ENCODE measurements around the gene POU2F1. TPM values are rescaled to one million over a fixed set of nuclear protein-coding genes. Genes with fewer than 3 reads are reported as not detected.

POU2F1 gene
- polyA plus RNA-seq, 1 donor (not counting 4 experiments of a cell fraction or from before 2014, with no cell fraction given), result 3.2 TPM

DNA sequence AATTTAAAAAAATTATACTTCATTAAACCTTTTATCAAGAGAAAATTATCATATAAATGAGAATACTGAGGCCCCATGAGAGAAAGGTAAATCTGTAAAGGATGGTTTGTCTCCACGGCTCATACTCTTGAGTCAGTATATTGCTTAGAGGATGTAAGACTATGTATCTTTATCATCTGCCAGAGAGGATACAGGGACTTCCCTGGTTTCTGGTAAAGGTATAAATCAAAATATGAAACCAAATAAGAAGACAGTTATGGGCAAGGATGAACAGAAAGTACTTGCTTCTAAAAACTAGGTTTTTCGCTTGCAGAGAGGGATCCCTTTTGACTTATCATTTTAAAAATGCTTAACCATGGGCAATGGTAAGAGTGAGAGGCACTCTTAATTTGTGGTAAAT lies 112.4 kb downstream of the POU2F1 start:
- H3K36me3 ChIP-seq (ENCODE audit: control insufficient read depth in 2 of 2, extremely low read depth in 1 of 2, insufficient read depth in 2 of 2, low read length in 2 of 2), result no peaks in the 10 kb centered on the region
- H3K9me3 ChIP-seq (ENCODE audit: control insufficient read depth, low read depth, low read length), result no peaks in the 10 kb centered on the region
- H3K27ac ChIP-seq (ENCODE audit: control insufficient read depth, insufficient read depth, low read length), result no peak overlapping the region
- TF ChIP-seq, protein P1, sequence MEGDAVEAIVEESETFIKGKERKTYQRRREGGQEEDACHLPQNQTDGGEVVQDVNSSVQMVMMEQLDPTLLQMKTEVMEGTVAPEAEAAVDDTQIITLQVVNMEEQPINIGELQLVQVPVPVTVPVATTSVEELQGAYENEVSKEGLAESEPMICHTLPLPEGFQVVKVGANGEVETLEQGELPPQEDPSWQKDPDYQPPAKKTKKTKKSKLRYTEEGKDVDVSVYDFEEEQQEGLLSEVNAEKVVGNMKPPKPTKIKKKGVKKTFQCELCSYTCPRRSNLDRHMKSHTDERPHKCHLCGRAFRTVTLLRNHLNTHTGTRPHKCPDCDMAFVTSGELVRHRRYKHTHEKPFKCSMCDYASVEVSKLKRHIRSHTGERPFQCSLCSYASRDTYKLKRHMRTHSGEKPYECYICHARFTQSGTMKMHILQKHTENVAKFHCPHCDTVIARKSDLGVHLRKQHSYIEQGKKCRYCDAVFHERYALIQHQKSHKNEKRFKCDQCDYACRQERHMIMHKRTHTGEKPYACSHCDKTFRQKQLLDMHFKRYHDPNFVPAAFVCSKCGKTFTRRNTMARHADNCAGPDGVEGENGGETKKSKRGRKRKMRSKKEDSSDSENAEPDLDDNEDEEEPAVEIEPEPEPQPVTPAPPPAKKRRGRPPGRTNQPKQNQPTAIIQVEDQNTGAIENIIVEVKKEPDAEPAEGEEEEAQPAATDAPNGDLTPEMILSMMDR (optimal IDR thresholded peaks at IDR 0.05 in 1 of 3, IDR thresholded peaks at IDR 0.05 in 1 of 3, conservative IDR thresholded peaks at IDR 0.05 in 1 of 3; ENCODE audit: extremely low read depth in 1 of 3, insufficient read depth in 2 of 3, low read length in 3 of 3), result no peak
- no peak for TF ChIP-seq EZH2 (IDR thresholded peaks at IDR 0.05; ENCODE audit: low read length)
- H3K27me3 ChIP-seq (ENCODE audit: control insufficient read depth, extremely low read depth, insufficient read depth, low read length), result no peaks in the 10 kb centered on the region
- no peak overlapping the region for H2AFZ ChIP-seq (ENCODE audit: control insufficient read depth, low read length)
- dilution Hi-C loops (cut with MboI; ENCODE audit: extremely low pct_ligation_motif_present, low sequenced_read_pairs), result no loop called here
- DNase-seq (ENCODE audit: low read depth, low spot score) (no peak), FAIRE-seq (no peak)
- H4K20me1 ChIP-seq (ENCODE audit: control insufficient read depth, extremely low read depth, insufficient read depth, low read length), result no peaks in the 10 kb centered on the region
- no peak overlapping the region for H3K4me3 ChIP-seq (ENCODE audit: control insufficient read depth in 2 of 3, extremely low read depth in 1 of 3, insufficient read depth in 2 of 3, low read depth in 1 of 3, low read length in 3 of 3)
- H3K9me1 ChIP-seq (ENCODE audit: control insufficient read depth, extremely low read depth, insufficient read depth, low read length), result no peaks in the 10 kb centered on the region
- H3K79me2 ChIP-seq (ENCODE audit: control insufficient read depth, insufficient read depth, low read length), result no peaks in the 10 kb centered on the region
- no peak overlapping the region for H3K4me2 ChIP-seq (ENCODE audit: control insufficient read depth, extremely low read depth, insufficient read depth, low read depth, low read length)
- no peak overlapping the region for H3K9ac ChIP-seq (ENCODE audit: control insufficient read depth, extremely low read depth, insufficient read depth, low read length)
- no peaks in the 10 kb centered on the region for H3K4me1 ChIP-seq (ENCODE audit: control insufficient read depth, extremely low read depth, insufficient read depth, low read length)

DNA sequence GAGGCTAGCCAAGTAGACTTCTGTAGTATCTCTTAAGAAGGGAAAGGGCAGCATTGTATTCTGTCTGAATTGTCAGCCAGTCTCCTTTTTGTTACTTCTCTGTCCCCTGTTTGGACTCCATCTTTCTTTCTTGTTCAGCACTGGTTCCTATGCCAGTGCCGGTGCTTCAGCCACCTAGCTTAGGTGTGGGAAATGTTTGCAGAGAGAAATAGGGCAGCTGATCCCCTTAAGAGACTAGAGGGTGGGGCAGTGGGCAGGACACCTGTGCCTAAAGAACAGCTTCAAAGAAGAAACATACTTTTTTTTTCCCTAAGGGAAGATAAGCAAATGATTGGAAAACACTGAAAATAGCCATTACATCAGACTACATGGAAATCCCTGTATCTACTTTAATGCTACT lies 113.0 kb downstream of the POU2F1 start:
- dilution Hi-C loops (cut with MboI; ENCODE audit: extremely low pct_ligation_motif_present, low sequenced_read_pairs), result no loop called here
- no peak for DNase-seq (ENCODE audit: low read depth, low spot score)
- Histone ChIP-seq H3K36me3 (ENCODE audit: control insufficient read depth in 2 of 2, extremely low read depth in 1 of 2, insufficient read depth in 2 of 2, low read length in 2 of 2) (no peaks in the 10 kb centered on the region), H3K27me3 (ENCODE audit: control insufficient read depth, extremely low read depth, insufficient read depth, low read length) (no peaks in the 10 kb centered on the region), H3K9me1 (ENCODE audit: control insufficient read depth, extremely low read depth, insufficient read depth, low read length) (no peaks in the 10 kb centered on the region), H3K9ac (ENCODE audit: control insufficient read depth, extremely low read depth, insufficient read depth, low read length) (no peak overlapping the region), H3K4me1 (ENCODE audit: control insufficient read depth, extremely low read depth, insufficient read depth, low read length) (no peaks in the 10 kb centered on the region), H3K9me3 (ENCODE audit: control insufficient read depth, low read depth, low read length) (no peaks in the 10 kb centered on the region), H3K4me3 (ENCODE audit: control insufficient read depth in 2 of 3, extremely low read depth in 1 of 3, insufficient read depth in 2 of 3, low read depth in 1 of 3, low read length in 3 of 3) (no peak overlapping the region), H3K4me2 (ENCODE audit: control insufficient read depth, extremely low read depth, insufficient read depth, low read depth, low read length) (no peak overlapping the region), H4K20me1 (ENCODE audit: control insufficient read depth, extremely low read depth, insufficient read depth, low read length) (no peaks in the 10 kb centered on the region), H2AFZ (ENCODE audit: control insufficient read depth, low read length) (no peak overlapping the region), H3K79me2 (ENCODE audit: control insufficient read depth, insufficient read depth, low read length) (no peaks in the 10 kb centered on the region), H3K27ac (ENCODE audit: control insufficient read depth, insufficient read depth, low read length) (no peak overlapping the region)
- TF ChIP-seq EZH2 (IDR thresholded peaks at IDR 0.05; ENCODE audit: low read length), result no peak
- TF ChIP-seq, protein P1 (optimal IDR thresholded peaks at IDR 0.05 in 1 of 3, IDR thresholded peaks at IDR 0.05 in 1 of 3, conservative IDR thresholded peaks at IDR 0.05 in 1 of 3; ENCODE audit: extremely low read depth in 1 of 3, insufficient read depth in 2 of 3, low read length in 3 of 3), result no peak
- FAIRE-seq, result no peak
